ENCODE measurements around the gene NCF1.
"Not testable (repeated sequence)": the region's sequence is repeated elsewhere in the genome, so short reads cannot be mapped to it uniquely, and the experiment has no call there.

DNA sequence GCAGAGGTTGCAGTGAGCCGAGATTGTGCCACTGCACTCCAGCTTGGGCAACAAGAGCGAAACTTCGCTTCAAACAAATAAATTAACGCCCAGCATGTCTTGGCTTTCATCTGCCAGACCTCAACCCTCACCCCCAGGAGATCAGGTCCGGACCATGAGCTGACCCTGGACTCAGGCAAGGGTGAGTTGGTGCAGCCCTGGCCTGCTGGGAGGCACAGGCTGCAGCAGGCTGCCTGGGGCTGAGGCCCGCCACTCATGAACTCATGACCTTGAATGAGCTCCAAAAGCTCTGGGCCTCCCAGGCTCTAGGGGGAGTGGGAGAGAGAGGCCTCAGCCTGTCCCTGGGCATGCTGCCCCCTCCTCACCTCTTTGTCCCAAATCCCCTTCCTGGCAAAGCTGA lies 1.7 kb upstream of the NCF1 start:
- TF ChIP-seq, protein P1, sequence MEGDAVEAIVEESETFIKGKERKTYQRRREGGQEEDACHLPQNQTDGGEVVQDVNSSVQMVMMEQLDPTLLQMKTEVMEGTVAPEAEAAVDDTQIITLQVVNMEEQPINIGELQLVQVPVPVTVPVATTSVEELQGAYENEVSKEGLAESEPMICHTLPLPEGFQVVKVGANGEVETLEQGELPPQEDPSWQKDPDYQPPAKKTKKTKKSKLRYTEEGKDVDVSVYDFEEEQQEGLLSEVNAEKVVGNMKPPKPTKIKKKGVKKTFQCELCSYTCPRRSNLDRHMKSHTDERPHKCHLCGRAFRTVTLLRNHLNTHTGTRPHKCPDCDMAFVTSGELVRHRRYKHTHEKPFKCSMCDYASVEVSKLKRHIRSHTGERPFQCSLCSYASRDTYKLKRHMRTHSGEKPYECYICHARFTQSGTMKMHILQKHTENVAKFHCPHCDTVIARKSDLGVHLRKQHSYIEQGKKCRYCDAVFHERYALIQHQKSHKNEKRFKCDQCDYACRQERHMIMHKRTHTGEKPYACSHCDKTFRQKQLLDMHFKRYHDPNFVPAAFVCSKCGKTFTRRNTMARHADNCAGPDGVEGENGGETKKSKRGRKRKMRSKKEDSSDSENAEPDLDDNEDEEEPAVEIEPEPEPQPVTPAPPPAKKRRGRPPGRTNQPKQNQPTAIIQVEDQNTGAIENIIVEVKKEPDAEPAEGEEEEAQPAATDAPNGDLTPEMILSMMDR (conservative IDR thresholded peaks at IDR 0.05 in 1 of 2, IDR thresholded peaks at IDR 0.05 in 1 of 2; ENCODE audit: low read depth in 1 of 2, low read length in 2 of 2): not testable (repeated sequence)
- not testable (repeated sequence) for TF ChIP-seq EZH2 (IDR thresholded peaks at IDR 0.05; ENCODE audit: low read length, missing control alignments)
